T-helper 2 cell treated with Interferon-gamma antibody and Interleukin-4, amounts not matched to agents 100 ng/mL and 5 ng/mL, for 36 hours (primary cell): Measurements from ENCODE around the gene LEMD1. TPM values are rescaled to one million over a fixed set of nuclear protein-coding genes. Genes with fewer than 3 reads are reported as not detected.
"Not testable (repeated sequence)": the region's sequence is repeated elsewhere in the genome, so short reads cannot be mapped to it uniquely, and the experiment has no call there.

Source experiments
- intact Hi-C: fragments of 100-400 bp; cut with micrococcal nuclease; formaldehyde crosslinking; loops from one replicate; pipeline ENCODE4 v1.15.1; 2023
- total RNA-seq: library from RNA; stranded (reverse); gene quantifications from 2 replicates; pipeline ENCODE4 v1.2.3, GENCODE V29; 2022

Gene LEMD1
- total RNA-seq, 1 donor from 2014 or later: not detected

GRCh38 chr1:205447457-205448341, 25.8 kb upstream of the LEMD1 start:
- intact Hi-C loops: no loop called here

DNA sequence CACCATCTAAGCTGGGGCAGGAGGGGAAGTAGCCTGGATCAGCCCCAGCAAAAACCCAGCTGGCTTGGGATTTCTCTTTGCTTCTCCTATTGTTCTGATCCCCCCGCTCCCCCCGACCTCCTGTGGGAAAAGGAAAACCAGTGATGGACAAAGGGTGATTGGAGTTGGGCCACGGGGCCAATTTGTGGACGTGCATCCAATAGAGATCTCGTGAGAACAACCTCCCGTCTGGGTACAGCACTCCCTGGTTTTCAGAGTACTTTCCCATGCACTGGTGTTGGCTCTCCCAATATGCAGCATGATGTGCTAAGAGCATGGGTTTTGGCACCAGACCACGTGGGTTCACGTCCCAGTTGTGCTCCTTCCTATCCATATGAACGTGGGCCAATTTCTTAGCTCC, 25.0 kb upstream of the LEMD1 start:
- intact Hi-C loops: no loop called here

GRCh38 chr1:205445646-205445935, 23.7 kb upstream of the LEMD1 start:
- intact Hi-C loops: no loop called here

DNA sequence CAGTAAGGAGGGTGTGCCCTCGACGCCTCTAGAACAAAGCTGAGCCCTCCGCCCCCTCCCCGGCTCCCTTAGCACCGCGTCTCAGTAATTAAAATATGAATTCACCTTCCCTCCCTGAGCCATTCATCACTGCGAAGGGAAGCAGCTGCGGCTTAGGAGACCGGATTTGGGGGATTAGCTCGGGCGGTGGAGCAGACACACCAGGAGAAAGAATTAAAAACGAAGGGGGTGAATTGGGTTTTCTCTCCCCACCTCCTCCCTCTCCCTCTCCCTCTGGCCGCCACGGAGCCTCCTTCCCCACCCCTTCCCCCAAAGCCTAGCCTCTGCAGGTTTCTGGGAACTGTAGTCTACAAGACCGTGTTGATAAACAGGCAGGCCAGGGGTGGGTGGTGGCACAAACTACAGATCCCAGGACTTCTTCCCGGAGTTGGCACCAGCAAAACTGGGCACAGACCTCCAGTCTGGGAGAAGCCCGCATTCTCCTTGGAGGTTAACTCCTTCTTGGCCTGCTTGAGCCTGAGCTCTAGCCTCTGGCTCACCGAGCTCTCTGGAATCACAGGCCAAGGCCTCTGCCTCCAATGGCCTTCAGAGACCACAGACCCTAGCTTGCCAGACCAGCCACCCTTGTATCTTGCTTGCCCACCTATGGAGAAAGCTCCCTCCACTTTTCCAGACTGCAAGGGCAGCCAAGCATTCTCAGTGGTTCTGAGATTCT, 23.2 kb upstream of the LEMD1 start:
- intact Hi-C loops: loop anchor here (5.0 kb wide), 1 partner anchor 37 kb away; no protein-coding TSS in a partner anchor

DNA sequence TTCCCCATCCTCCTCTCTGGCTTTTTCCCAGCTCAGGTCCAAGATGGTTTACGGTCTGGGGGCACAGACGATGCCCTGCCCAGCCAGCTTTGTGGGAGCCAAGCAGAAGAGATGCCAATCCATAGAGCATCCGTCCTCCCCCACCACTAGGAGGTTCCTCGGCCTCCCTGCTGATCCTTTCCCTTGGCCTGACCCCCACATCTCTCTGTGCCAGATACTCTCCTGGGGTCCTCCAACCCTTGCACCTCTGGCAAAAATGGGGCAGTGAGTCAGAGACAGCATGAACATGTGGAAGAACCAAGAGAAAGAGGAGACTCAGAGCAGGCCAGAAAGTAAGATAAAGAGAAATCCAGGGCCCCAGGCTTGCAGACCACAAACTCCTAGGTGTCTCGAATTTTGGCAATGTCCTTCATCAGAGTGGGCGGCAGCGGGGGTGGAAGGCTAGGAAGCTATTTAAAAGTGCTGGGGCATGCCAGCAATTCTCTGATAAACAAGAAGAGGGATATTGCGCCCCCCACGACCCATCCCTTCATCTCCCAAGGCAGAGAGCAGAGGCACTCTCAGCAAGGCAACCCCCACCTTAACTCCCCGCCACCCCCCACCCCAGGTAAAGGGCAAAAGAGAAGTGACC, 22.6 kb upstream of the LEMD1 start:
- intact Hi-C loops: loop anchor here (5.0 kb wide), 1 partner anchor 38 kb away; no protein-coding TSS in a partner anchor

DNA sequence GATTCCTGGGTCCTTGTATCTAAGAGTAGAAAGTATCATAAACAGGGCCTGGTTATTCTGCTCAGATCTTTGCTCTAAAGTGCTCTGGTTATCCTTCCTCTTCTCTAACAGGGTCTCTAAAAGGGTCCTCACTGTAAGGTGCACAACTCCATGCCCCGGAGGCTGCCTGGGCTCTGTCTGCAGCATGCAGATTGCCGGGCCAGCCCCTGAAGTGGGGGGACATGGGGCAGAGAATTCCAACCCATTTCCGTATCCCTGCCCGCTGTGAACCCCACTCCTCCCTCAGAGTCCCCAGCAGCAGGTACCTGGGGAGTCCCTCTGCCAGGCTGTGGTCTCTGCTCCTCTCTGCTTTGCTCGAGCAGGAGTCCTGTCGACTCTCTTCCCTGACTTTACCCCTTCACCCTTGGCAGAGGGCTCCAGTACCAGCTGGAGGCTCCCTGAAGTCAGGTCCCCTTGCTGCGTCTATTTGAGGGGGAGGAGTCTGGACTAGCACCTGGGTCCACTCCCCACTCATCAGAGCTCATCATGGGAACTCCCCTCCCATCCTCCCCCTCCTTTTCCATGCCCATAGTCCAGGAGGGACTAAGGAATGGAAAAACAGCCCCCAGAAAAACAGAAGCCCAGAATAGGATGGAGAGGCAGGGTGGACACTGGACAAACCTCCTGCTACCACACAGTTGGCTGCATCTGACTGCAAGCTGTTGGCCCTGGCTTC, 21.9 kb upstream of the LEMD1 start:
- intact Hi-C loops: loop anchor here (5.0 kb wide), 1 partner anchor 39 kb away; no protein-coding TSS in a partner anchor

GRCh38 chr1:205442051-205442725, 20.3 kb upstream of the LEMD1 start:
- intact Hi-C loops: loop anchor here (5.0 kb wide), 1 partner anchor 40 kb away; no protein-coding TSS in a partner anchor

DNA sequence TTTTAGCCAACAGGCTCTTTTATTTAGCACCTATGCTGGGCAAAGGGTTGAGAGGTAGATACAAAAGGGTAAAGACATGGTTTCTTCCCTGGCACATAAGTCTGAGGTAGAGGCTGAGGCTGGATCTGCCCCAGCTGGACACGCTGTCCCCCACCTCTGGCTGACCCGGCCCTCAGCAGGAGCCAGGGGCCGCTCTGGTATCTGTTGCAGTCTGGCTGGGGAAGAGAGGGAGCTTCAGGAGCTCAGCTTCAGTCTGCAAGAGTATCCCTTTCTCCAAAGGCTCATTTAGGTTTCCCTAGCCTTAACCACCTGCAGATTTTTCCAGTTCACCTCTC, 19.8 kb upstream of the LEMD1 start:
- intact Hi-C loops: loop anchor here (5.0 kb wide), 1 partner anchor 41 kb away; no protein-coding TSS in a partner anchor

GRCh38 chr1:205441318-205441633, 19.4 kb upstream of the LEMD1 start:
- intact Hi-C loops: loop anchor here (5.0 kb wide), 1 partner anchor 41 kb away; no protein-coding TSS in a partner anchor

GRCh38 chr1:205440476-205441317, 18.8 kb upstream of the LEMD1 start:
- intact Hi-C loops: loop anchor here (5.0 kb wide), 1 partner anchor 42 kb away; no protein-coding TSS in a partner anchor

DNA sequence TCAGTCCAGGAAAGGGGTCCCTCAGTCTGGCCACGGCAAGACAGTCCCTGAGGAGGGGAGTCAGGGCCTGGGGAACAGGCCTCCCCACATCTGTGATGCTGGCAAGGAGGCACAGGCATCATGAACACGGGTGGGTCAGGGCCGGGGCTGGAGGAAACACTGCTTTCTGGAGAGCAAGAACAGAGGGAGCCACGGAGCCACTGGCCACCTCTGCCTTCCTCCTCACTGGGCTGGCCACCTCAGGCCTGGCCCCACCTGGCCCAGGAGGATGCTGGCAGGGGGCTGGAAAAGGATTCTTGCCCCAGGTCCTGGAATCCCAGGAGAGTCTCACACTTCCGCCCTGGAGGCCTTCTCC, 18.2 kb upstream of the LEMD1 start:
- intact Hi-C loops: loop anchor here (5.0 kb wide), 1 partner anchor 42 kb away; no protein-coding TSS in a partner anchor

DNA sequence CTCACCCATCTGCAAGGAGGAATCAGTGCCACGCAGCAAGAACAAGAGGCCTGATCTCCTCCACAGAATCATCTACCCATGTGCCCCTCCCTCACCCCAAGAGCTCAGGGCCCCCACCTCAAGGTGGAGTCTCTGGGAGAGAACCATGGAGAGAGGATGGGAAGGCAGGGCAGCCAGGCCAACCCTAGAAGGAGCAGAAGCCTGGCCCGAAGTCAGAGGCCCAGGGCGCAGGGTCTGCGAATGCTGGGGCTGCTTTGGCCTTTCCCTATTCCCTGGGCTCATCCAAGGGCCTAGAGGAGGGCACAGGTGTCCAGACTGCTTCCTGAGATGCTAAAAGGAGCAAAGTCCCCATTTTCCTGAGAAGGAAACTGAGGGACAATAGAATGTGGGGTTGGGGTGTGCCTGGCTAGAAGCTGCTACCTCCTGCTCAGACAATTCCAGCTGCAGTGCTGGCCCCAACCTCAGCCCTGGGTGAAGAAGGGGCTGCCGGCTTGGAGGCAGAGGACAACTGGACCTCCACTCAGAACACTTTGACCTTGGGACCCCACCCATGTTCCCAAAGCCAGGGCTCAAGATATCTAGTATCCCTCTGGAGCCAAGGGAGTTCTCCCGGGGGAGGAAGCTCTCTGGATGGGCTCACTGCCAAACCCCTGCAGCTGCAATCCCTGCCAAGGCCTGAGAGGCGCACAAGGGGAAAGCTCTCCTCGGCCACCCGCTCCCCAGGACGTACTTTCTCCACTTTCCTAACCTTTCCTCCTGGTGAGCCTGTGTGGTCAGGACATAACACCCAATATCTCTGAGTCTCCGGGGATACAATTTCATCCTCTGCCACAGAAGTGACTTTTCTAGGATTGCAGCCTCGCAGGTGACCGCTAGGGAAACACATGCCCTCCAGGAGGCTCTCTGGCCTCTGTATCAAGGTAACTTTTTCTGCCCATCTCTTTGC, 16.6 kb upstream of the LEMD1 start:
- intact Hi-C loops: no loop called here

GRCh38 chr1:205437570-205437969, 15.7 kb upstream of the LEMD1 start:
- intact Hi-C loops: no loop called here

DNA sequence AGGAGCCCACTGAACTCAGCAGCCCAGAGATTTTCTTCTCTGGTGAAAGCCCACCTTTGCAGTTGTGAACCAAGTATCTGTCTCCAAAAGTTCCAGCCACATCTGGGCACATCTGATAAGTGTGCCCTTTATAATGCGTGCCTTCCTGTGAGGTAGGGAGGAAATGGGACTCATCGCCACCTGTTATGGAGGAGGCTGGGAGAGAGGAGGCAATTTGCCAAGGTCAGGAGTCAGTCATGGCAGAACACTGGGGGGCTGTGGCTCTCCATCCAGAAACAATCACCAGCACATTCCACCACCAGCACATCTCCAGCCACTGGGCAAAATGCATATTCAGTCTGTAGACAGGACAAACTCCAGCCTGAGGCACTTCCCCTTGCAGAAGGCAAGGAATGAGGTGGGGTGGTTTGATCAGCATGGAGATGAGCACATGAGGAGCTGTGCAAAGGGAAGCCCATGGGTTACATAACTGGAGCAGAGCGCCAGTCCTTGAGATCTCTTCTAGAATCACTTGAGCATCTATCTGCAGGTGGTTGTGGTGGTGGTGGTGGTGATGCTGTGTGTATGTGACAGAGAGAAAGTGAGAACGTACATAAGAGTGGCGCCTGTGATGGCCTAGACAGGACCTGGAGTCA, 15.0 kb upstream of the LEMD1 start:
- intact Hi-C loops: no loop called here

DNA sequence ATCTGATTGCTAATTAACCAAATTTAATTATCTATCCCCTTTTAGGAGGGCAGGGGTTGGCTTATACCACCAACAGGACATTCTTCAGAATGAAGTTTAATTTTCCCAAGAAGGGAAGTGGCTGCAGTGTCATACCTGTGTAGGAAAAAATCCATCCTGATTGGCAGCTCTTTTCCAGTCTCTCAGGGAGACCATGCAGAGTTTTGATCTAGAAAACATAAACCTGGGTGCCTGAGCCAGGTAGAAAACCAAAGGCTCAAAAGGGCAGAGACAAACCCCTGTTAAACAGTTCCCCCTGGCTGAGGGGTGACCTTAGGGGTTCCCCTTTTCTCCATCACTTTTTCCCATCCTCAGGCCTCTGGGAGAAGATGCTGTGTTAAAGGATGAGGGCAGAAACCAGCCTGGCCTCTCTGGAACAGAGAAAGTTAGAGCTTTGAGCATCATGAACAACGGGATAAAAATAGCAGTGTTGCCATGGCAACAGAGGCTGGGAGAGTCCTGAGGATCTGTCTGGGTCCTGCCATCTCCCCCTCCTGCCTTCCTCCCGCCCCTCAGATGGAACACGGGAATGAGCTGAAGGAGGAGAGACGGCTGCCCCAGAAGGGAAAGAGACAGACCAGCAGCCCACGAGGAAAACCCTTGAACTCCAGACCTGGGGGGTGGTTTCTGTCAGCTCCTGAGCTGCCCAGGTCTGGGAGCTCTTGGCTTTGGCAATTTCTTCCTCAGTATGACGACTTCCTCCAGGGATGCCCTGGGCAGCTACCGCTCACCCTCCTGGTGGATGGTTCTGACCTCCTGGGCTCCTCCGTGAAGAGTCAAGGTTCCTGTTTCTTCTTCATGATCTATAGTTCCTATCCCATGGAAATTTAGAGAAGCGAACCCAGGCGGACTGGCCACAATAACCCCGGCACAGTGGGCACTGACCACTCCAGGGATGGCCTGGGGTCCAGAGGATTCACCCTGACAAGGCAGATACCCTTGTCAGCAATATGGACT, 14.0 kb upstream of the LEMD1 start:
- intact Hi-C loops: no loop called here

DNA sequence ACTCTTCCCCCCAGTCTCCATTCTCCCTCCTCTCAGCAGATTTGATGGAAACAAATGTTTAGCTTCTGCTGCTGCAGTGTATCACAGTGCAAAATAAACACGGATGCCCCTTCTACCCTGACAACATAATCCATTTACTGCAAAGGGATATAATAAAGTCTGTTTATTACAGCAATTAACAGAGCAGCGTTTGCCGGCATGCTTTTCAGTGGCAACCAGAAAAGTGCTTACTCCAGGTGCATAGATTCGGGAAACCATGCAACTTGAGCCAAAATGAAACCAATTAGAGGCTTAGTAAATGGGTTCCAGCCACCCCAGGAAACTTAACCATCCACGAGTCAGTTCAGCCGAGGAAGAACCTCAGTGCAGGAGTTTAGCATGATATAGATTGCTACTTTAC, 12.9 kb upstream of the LEMD1 start:
- intact Hi-C loops: no loop called here

- intact Hi-C loops: not testable (repeated sequence)
Observed at GRCh38 chr1:205432692-205433091, 10.8 kb upstream of the LEMD1 start.
